Activated CD4-positive, CD25-positive, alpha-beta regulatory T cell treated with anti-CD3 and anti-CD28 coated beads, Interleukin-2, amount 50 U/mL, for 16 hours (primary cell): ENCODE measurements around the gene MAN2A2.

Experiments used
- DNase-seq: peaks from one replicate; pipeline ENCODE4 v3.0.0-alpha.2; 2020; ENCODE audit warnings: low read depth, low spot score

The MAN2A2 gene

GRCh38 chr15:90960298-90961091 lies 57.4 kb downstream of the MAN2A2 start:
- DNase-seq: no peak

GRCh38 chr15:90962021-90962420 lies 58.9 kb downstream of the MAN2A2 start:
- no peak for DNase-seq

GRCh38 chr15:90966262-90966661 lies 63.2 kb downstream of the MAN2A2 start:
- no peak for DNase-seq

GRCh38 chr15:90967206-90967605 lies 64.1 kb downstream of the MAN2A2 start:
- no peak for DNase-seq

GRCh38 chr15:90968434-90968833 lies 65.3 kb downstream of the MAN2A2 start:
- DNase-seq: no peak

GRCh38 chr15:90970274-90970673 lies 67.2 kb downstream of the MAN2A2 start:
- no peak for DNase-seq

GRCh38 chr15:90972133-90972532 lies 69.0 kb downstream of the MAN2A2 start:
- DNase-seq: no peak
